Cardiac fibroblast (primary cell): ENCODE measurements around the gene PANX2.

Experiments
- DNase-seq, 2 donors: peaks; one replicate each; pipeline versions ENCODE4 v3.0.0 to v3.0.0-alpha.2; 2010; ENCODE audit warnings: low read depth in 2 of 2
- H3K4me3 ChIP-seq, 2 donors: replicated peaks in 1 of 2; 1 replicate in 1 of 2; 2 replicates in 1 of 2; pipeline ENCODE4 v1.5.1; 2011; ENCODE audit warnings: low read depth in 2 of 2, low read length in 2 of 2, mild to moderate bottlenecking in 2 of 2, moderate library complexity in 1 of 2
- TF ChIP-seq, protein P1 (sequence below): IDR thresholded peaks from one replicate; pipeline ENCODE4 v1.5.1; 2011; ENCODE audit warnings: low read depth, mild to moderate bottlenecking, low read length, inconsistent platforms

PANX2 gene

DNA sequence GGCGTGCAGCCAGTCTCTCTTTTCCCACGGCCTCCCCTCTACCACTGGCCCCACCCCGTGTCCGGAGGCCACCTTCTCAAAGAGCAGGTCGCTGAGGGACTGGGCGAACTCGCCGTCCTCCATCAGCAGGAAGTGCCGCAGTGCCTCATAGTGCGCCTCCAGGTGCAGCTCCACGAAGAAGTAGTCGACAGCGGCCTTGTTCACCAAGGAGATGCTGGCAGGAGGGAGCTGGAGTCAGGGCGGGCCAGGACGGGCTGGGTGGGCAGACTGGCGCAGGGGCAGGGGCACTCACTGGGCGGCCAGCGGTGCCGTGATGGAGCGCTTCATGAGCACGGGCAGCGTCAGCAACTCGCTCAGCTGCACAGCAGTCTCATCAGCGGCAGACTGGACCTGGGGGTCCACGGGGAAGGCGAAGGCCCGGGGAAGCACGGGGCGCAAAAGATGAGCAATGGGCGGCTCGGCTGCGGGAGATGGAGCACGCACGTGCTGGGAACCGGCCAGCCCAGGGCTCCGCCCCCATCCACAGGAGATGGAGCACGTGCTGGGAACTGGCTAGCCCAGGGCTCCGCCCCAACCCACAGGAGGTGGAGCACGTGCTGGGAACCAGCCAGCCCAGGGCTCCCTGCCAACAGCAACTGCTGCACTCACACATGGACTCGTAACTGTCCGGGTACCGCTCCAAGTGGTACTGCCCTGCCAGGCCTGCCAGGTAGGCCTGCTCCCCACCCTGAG is 48.6 kb downstream of the PANX2 start:
- H3K4me3 ChIP-seq: no peak overlapping the region
- TF ChIP-seq, protein P1, sequence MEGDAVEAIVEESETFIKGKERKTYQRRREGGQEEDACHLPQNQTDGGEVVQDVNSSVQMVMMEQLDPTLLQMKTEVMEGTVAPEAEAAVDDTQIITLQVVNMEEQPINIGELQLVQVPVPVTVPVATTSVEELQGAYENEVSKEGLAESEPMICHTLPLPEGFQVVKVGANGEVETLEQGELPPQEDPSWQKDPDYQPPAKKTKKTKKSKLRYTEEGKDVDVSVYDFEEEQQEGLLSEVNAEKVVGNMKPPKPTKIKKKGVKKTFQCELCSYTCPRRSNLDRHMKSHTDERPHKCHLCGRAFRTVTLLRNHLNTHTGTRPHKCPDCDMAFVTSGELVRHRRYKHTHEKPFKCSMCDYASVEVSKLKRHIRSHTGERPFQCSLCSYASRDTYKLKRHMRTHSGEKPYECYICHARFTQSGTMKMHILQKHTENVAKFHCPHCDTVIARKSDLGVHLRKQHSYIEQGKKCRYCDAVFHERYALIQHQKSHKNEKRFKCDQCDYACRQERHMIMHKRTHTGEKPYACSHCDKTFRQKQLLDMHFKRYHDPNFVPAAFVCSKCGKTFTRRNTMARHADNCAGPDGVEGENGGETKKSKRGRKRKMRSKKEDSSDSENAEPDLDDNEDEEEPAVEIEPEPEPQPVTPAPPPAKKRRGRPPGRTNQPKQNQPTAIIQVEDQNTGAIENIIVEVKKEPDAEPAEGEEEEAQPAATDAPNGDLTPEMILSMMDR: no peak
- peak; percentile 65 to 87 for DNase-seq

DNA sequence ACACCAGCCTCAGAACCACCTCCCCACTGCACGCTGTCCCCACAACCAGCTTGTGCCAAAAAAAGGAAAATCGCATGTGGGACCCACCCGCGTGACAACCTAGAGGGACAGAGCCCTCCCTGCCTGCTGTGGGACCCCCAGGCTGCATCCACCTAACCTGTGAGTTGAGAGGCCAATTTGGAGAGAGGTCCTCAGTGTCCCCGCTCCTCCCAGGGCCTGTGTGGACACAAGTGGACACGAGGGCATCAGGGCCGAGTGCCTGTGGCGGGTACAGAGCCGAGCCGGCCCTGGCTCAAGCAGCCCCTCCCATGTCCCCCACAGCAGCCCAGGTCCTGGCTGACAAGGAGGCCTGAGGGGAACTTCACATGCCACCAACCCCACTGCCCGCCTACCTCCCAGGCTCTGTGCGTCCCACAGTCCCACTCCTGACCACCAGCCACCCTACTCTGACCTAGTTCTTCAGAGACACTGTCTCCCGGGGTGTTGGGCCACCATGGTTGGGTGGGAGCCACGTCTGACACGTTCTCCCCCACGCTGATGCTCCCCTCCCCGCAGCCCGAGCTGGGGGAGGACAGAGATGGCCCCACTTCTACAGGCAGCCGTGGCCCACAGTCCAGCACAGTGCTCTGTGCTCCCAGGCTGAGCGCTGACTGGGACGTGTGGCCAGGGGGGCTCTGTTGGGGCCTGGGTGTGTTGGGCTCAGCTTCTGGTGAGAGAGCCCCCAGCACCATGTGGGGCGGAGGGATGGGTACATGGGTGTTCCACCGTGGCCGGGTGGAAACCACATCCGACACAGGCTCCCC is 49.5 kb downstream of the PANX2 start:
- no peak overlapping the region for H3K4me3 ChIP-seq
- DNase-seq: no peak
- TF ChIP-seq, protein P1: no peak

DNA sequence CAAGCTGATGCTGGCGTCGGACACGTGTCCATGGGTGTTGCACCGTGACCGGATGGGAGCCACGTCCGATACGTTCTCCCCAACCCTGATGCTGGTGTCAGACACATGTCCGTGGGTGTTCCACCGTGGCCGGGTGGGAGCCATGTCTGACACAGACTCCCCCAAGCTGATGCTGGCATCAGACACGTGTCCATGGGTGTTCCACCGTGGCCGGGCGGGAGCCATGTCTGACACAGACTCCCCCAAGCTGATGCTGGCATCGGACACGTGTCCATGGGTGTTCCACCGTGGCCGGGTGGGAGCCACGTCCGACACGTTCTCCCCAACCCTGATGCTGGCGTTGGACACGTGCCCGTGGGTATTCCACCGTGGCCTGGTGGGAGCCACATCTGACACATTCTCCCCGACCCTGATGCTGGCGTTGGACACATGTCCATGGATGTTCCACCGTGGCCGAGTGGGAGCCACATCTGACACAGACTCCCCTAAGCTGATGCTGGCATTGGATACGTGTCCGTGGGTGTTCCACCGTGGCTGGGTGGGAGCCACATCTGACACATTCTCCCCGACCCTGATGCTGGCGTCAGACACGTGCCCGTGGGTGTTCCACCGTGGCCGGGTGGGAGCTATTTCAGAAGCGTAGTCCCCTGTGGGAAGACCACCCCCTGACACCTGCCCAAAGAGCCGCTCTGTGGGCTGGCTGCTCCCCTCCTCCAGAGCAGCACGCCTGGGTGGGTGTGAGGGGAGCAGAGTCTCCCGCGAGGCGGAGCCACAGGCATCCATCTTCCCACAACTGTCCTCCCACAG is 50.3 kb downstream of the PANX2 start:
- no peak overlapping the region for H3K4me3 ChIP-seq
- no peak for DNase-seq
- TF ChIP-seq, protein P1: no peak

DNA sequence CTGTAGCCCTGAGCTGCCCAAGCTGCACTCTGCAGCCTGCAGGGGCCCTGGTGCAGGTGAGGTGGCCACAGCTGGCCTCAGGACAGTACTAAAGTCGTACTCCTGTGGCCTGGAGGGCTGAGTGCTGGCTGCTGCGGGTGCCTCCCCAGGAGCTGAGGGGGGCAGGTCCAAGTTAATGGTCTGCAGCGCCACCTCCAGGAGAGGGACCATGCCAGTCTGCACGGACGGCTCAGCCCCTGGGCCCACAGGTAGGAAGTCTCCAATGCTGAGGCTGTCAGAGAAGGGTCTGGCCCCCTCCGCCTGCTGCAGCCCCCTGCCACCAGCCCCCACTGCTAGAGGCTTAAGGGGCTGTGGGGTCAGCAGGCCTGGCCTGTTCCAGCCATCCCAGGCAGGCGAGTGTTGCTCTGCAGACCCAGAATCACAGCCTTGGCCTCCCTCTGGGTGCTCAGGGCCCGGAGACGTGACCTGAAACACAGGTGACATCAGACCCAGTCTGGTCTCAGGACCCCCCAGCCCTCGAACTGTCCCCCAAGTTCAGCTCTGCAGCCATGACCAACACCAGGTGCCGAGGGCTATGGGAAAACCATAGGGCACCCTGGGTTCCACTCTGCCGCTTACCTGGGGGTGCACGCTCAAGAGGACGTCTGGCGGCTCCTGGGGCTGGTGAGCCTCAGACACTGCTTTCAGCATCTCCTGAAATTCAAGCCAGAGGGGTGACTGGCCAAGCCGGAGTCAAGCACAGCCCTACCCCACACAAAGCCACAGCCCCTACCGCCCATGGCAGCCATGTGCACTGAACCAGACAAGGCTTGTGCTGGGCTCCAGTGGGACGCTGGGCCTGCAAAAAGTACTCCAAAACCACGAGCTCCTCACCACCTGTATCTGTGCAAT is 51.1 kb downstream of the PANX2 start:
- no peak overlapping the region for H3K4me3 ChIP-seq
- no peak for DNase-seq
- TF ChIP-seq, protein P1: no peak

DNA sequence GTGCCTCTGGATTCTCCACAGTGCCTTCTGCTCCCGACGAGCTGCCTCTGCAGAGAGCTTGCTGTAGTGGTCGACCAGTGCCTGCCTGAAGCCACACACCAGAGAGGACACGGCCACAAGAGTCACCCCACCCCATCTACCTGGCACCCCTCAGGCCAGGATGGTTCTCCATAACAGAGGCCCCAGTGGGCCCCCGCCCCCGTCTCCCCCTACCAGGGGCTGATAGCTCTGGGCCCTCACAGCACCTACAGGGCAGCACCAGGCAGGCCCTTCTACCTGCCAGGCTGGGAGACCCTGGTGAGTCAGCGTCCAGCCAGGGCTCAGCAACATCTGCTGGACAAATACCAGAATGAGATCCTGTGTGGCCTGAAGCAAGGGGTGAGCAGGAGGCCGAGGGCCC is 52.0 kb downstream of the PANX2 start:
- no peak overlapping the region for H3K4me3 ChIP-seq
- no peak for DNase-seq
- TF ChIP-seq, protein P1: no peak

DNA sequence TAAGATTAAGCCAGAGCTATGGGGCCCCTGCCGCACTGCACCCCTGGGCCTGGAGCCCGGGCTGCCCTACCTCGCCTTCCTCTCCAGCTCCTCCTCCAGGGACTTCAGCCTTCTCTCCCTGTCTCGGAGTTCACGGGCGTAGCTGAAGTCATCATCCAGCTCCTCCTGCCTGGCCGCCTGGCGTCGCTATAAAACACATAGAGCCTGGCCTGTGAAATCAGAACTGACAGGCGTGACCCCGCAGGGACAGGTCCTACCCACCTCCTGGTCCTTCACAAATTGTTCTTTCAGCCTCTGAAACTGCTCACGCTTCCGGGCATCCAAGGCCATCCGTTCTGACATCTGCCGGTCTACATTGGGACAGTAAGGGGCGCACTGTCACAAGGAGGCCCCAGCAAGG is 53.5 kb downstream of the PANX2 start:
- TF ChIP-seq, protein P1: no peak
- no peak for DNase-seq
- no peak overlapping the region for H3K4me3 ChIP-seq
